KMS-11 (cell line): Measurements from ENCODE around the gene SEC11C.

Experiments used
- H2AFZ ChIP-seq: fragments of 200-600 bp; sonication (generic); 2 replicates; pipeline ENCODE4 v1.6.1; 2016; ENCODE audit warnings: antibody characterized with exemption, mixed run types, low read depth
- H3K27ac ChIP-seq: fragments of 200-600 bp; sonication (generic); 2 replicates; pipeline ENCODE4 v1.6.1; 2016; ENCODE audit warnings: mild to moderate bottlenecking, mixed run types
- H3K27me3 ChIP-seq: fragments of 200-600 bp; sonication (generic); 2 replicates; pipeline ENCODE4 v1.6.1; 2017; ENCODE audit warnings: mild to moderate bottlenecking, low read depth, mixed run types, moderate library complexity; ENCODE audit not compliant: insufficient read depth
- H3K36me3 ChIP-seq: fragments of 200-600 bp; sonication (generic); 2 replicates; pipeline ENCODE4 v1.6.1; 2017; ENCODE audit warnings: mild to moderate bottlenecking, mixed run types; ENCODE audit not compliant: insufficient read depth
- H3K4me1 ChIP-seq: fragments of 200-600 bp; sonication (generic); 2 replicates; pipeline ENCODE4 v1.6.1; 2016; ENCODE audit warnings: mild to moderate bottlenecking, low read depth, mixed run types; ENCODE audit not compliant: poor library complexity, severe bottlenecking
- H3K4me2 ChIP-seq: fragments of 200-600 bp; sonication (generic); 2 replicates; pipeline ENCODE4 v1.7.0; 2016; ENCODE audit warnings: mild to moderate bottlenecking, mixed run types
- H3K4me3 ChIP-seq: fragments of 200-600 bp; sonication (generic); IDR thresholded peaks from 2 replicates; pipeline ENCODE4 v1.6.1; 2017; ENCODE audit warnings: low read depth, low read length, mixed read lengths; ENCODE audit not compliant: insufficient read depth
- H3K79me2 ChIP-seq: fragments of 200-600 bp; sonication (generic); 2 replicates; pipeline ENCODE4 v1.6.1; 2016; ENCODE audit warnings: low read depth, mixed run types; ENCODE audit not compliant: insufficient read depth
- H3K9ac ChIP-seq: fragments of 200-600 bp; sonication (generic); 2 replicates; pipeline ENCODE4 v1.6.1; 2016; ENCODE audit warnings: mild to moderate bottlenecking, mixed run types
- H4K20me1 ChIP-seq: fragments of 200-600 bp; sonication (generic); 2 replicates; pipeline ENCODE4 v1.6.1; 2016; ENCODE audit warnings: mild to moderate bottlenecking, mixed run types; ENCODE audit not compliant: insufficient read depth
- CTCF ChIP-seq: fragments of 200-600 bp; sonication (generic); conservative IDR thresholded peaks from 2 replicates; pipeline ENCODE4 v1.6.1; 2017; ENCODE audit warnings: low read depth, mild to moderate bottlenecking, antibody characterized with exemption, low read length, moderate library complexity, mixed read lengths

SEC11C gene

GRCh38 chr18:59123588-59124369 lies 15.9 kb upstream of the SEC11C start:
- Histone ChIP-seq H2AFZ (no peak overlapping the region), H3K27ac (no peak overlapping the region), H3K4me2 (no peak overlapping the region), H3K4me3 (no peak overlapping the region), H3K4me1 (no peaks in the 10 kb centered on the region), H3K36me3 (no peaks in the 10 kb centered on the region), H3K27me3 (no peaks in the 10 kb centered on the region), H4K20me1 (no peaks in the 10 kb centered on the region), H3K9ac (no peak overlapping the region), H3K79me2 (no peaks in the 10 kb centered on the region)
- TF ChIP-seq CTCF = no peak

GRCh38 chr18:59124370-59124704 lies 15.3 kb upstream of the SEC11C start:
- H3K27me3 ChIP-seq = no peaks in the 10 kb centered on the region
- H3K4me1 ChIP-seq = no peaks in the 10 kb centered on the region
- no peak overlapping the region for H3K27ac ChIP-seq
- no peak for TF ChIP-seq CTCF
- H3K4me2 ChIP-seq = no peak overlapping the region
- H3K36me3 ChIP-seq = no peaks in the 10 kb centered on the region
- no peak overlapping the region for H2AFZ ChIP-seq
- H3K4me3 ChIP-seq = no peak overlapping the region
- no peak overlapping the region for H3K9ac ChIP-seq
- H3K79me2 ChIP-seq = no peaks in the 10 kb centered on the region
- no peaks in the 10 kb centered on the region for H4K20me1 ChIP-seq

GRCh38 chr18:59127047-59127446 lies 12.6 kb upstream of the SEC11C start:
- Histone ChIP-seq H3K4me1 (no peaks in the 10 kb centered on the region), H3K9ac (no peak overlapping the region), H3K4me3 (no peak overlapping the region), H3K79me2 (no peaks in the 10 kb centered on the region), H2AFZ (no peak overlapping the region), H3K27me3 (no peaks in the 10 kb centered on the region), H4K20me1 (no peaks in the 10 kb centered on the region), H3K36me3 (no peaks in the 10 kb centered on the region), H3K27ac (no peak overlapping the region), H3K4me2 (no peak overlapping the region)
- no peak for TF ChIP-seq CTCF

GRCh38 chr18:59129951-59130703 lies 9.6 kb upstream of the SEC11C start:
- no peak overlapping the region for H3K4me2 ChIP-seq
- H4K20me1 ChIP-seq = no peaks in the 10 kb centered on the region
- no peaks in the 10 kb centered on the region for H3K4me1 ChIP-seq
- no peak for TF ChIP-seq CTCF
- H3K27ac ChIP-seq = no peak overlapping the region
- H3K27me3 ChIP-seq = no peaks in the 10 kb centered on the region
- no peaks in the 10 kb centered on the region for H3K36me3 ChIP-seq
- no peak overlapping the region for H2AFZ ChIP-seq
- H3K79me2 ChIP-seq = no peaks in the 10 kb centered on the region
- no peak overlapping the region for H3K4me3 ChIP-seq
- no peak overlapping the region for H3K9ac ChIP-seq
